H1 (cell line): Measurements from ENCODE around the gene PDIA2. TPM values are rescaled to one million over a fixed set of nuclear protein-coding genes. Genes with fewer than 3 reads are reported as not detected.

ENCODE experiments used
- CTCF ChIA-PET: fragments of 300-600 bp; sonication (Branson Sonifier 250); formaldehyde crosslinking; loops from one replicate; lab custom pipeline; 2021; ENCODE audit not compliant: partially characterized antibody; lab: Charles Lee
- POLR2A ChIA-PET: fragments of 300-600 bp; sonication (Branson Sonifier 250); formaldehyde crosslinking; loops from one replicate; lab custom pipeline; 2021; ENCODE audit warnings: inconsistent platforms; ENCODE audit not compliant: partially characterized antibody; lab: Charles Lee
- DNase-seq, 2 experiments: peaks; one replicate each; pipeline versions ENCODE4 v3.0.0 to v3.0.0-alpha.2; 2010 to 2022; ENCODE audit warnings: low spot score in 2 of 2, low read depth in 1 of 2, mixed read lengths in 1 of 2
- FAIRE-seq: peaks from 2 replicates; lab custom pipeline; 2011; peaks lifted over from hg19 to GRCh38; lab: Jason Lieb, UNC
- H2AFZ ChIP-seq: 2 replicates; pipeline ENCODE4 v1.8.1; 2012; ENCODE audit warnings: low read length, inconsistent platforms
- H2AK5ac ChIP-seq: 2 replicates; pipeline ENCODE4 v1.6.1; 2013; ENCODE audit warnings: low read depth, low read length
- H2BK120ac ChIP-seq: replicated peaks from 2 replicates; pipeline ENCODE3; 2013; ENCODE audit warnings: low read depth, low read length, inconsistent platforms
- H2BK12ac ChIP-seq: 2 replicates; pipeline ENCODE4 v1.6.1; 2013; ENCODE audit warnings: low read depth, low read length
- H2BK15ac ChIP-seq: 2 replicates; pipeline ENCODE4 v1.6.1; 2013; ENCODE audit warnings: low read length
- H2BK20ac ChIP-seq: 2 replicates; pipeline ENCODE4 v1.6.1; 2013; ENCODE audit warnings: low read length
- H2BK5ac ChIP-seq: 2 replicates; pipeline ENCODE4 v1.6.1; 2013; ENCODE audit warnings: low read depth, low read length
- H3K14ac ChIP-seq: 2 replicates; pipeline ENCODE4 v1.6.1; 2013; ENCODE audit warnings: inconsistent platforms; ENCODE audit not compliant: insufficient read length
- H3K18ac ChIP-seq: 2 replicates; pipeline ENCODE4 v1.6.1; 2013; ENCODE audit warnings: low read length; ENCODE audit errors: extremely low read depth
- H3K23ac ChIP-seq: 2 replicates; pipeline ENCODE4 v1.6.1; 2013; ENCODE audit warnings: inconsistent platforms; ENCODE audit not compliant: insufficient read length
- H3K23me2 ChIP-seq: 2 replicates; pipeline ENCODE4 v1.6.1; 2013; ENCODE audit warnings: low read depth, low read length
- H3K27ac ChIP-seq: 2 replicates; pipeline ENCODE4 v1.6.1; 2011; ENCODE audit warnings: low read depth, low read length, inconsistent platforms
- H3K27me3 ChIP-seq, 4 experiments: replicated peaks in 1 of 4; 1 replicate in 1 of 4; 2 replicates in 3 of 4; pipeline versions ENCODE4 v1.6.1 to v1.8.1; 2011 to 2013; ENCODE audit warnings: low read length in 3 of 4, mild to moderate bottlenecking in 3 of 4, inconsistent platforms in 2 of 4, mixed read lengths in 2 of 4, moderate library complexity in 1 of 4; ENCODE audit not compliant: control insufficient read depth in 3 of 4, insufficient read depth in 3 of 4; ENCODE audit errors: extremely low read depth in 1 of 4
- H3K36me3 ChIP-seq, 4 experiments: 2 replicates each; pipeline versions ENCODE4 v1.6.1 to v1.8.1; 2011 to 2013; ENCODE audit warnings: mild to moderate bottlenecking in 4 of 4, low read length in 3 of 4, moderate library complexity in 2 of 4, control low read depth in 1 of 4, inconsistent platforms in 1 of 4; ENCODE audit not compliant: insufficient read depth in 4 of 4, control insufficient read depth in 2 of 4
- H3K4ac ChIP-seq: replicated peaks from 2 replicates; pipeline ENCODE3; 2013; ENCODE audit warnings: low read length, low read depth, mixed read lengths, inconsistent platforms; ENCODE audit not compliant: insufficient read length
- H3K4me1 ChIP-seq, 4 experiments: replicated peaks in 1 of 4; 1 replicate in 1 of 4; 2 replicates in 3 of 4; pipeline versions ENCODE4 v1.6.1 to v1.8.1; 2011 to 2013; ENCODE audit warnings: low read length in 3 of 4, inconsistent platforms in 2 of 4, mixed read lengths in 1 of 4; ENCODE audit not compliant: insufficient read depth in 4 of 4, control insufficient read depth in 3 of 4
- H3K4me2 ChIP-seq, 2 experiments: 2 replicates each; pipeline versions ENCODE4 v1.6.1 to v1.8.1; 2011 to 2013; ENCODE audit warnings: low read depth in 2 of 2, low read length in 2 of 2, control low read depth in 1 of 2, inconsistent platforms in 1 of 2, mild to moderate bottlenecking in 1 of 2; ENCODE audit not compliant: insufficient read depth in 1 of 2
- H3K4me3 ChIP-seq, 4 experiments: fragments of 200-600, 300-600 bp in 1 of 4; sonication (generic), shearing (Covaris generic), sonication (Bioruptor Twin) in 1 of 4; 2 replicates each; pipeline versions ENCODE4 v1.5.1 to v1.8.1; 2011 to 2016; ENCODE audit warnings: low read length in 4 of 4, low read depth in 3 of 4, control low read depth in 2 of 4, inconsistent platforms in 2 of 4, mild to moderate bottlenecking in 2 of 4, mixed read lengths in 1 of 4, moderate library complexity in 1 of 4; ENCODE audit not compliant: insufficient read depth in 2 of 4; ENCODE audit errors: extremely low read depth in 1 of 4
- H3K56ac ChIP-seq: replicated peaks from 2 replicates; pipeline ENCODE3; 2013; ENCODE audit warnings: low read depth, mild to moderate bottlenecking, mixed read lengths, low read length, inconsistent platforms; ENCODE audit not compliant: insufficient read length
- H3K79me1 ChIP-seq: 2 replicates; pipeline ENCODE4 v1.6.1; 2013; ENCODE audit warnings: low read depth, low read length, control low read depth
- H3K79me2 ChIP-seq, 2 experiments: 2 replicates each; pipeline versions ENCODE4 v1.6.1 to v1.8.1; 2012 to 2013; ENCODE audit warnings: low read length in 2 of 2, mild to moderate bottlenecking in 2 of 2, inconsistent platforms in 1 of 2; ENCODE audit not compliant: insufficient read depth in 2 of 2, control insufficient read depth in 1 of 2
- H3K9ac ChIP-seq, 4 experiments: replicated peaks in 1 of 4; 1 replicate in 1 of 4; 2 replicates in 3 of 4; pipeline versions ENCODE4 v1.6.1 to v1.8.1; 2011 to 2013; ENCODE audit warnings: low read depth in 3 of 4, low read length in 3 of 4, control low read depth in 2 of 4, mild to moderate bottlenecking in 2 of 4, moderate library complexity in 2 of 4, inconsistent platforms in 1 of 4; ENCODE audit errors: extremely low read depth in 1 of 4
- H3K9me3 ChIP-seq, 2 experiments: 2 replicates each; pipeline versions ENCODE4 v1.6.1 to v1.8.1; 2012 to 2013; ENCODE audit warnings: mild to moderate bottlenecking in 2 of 2, moderate library complexity in 2 of 2, control low read depth in 1 of 2, inconsistent platforms in 1 of 2, low read depth in 1 of 2, low read length in 1 of 2, mixed read lengths in 1 of 2; ENCODE audit not compliant: insufficient read depth in 2 of 2
- H4K20me1 ChIP-seq, 2 experiments: replicated peaks in 1 of 2; 2 replicates each; pipeline versions ENCODE3 to v1.8.1; 2011 to 2013; ENCODE audit warnings: inconsistent platforms in 2 of 2, low read length in 2 of 2, mild to moderate bottlenecking in 1 of 2; ENCODE audit not compliant: insufficient read depth in 2 of 2, control insufficient read depth in 1 of 2
- H4K5ac ChIP-seq: 2 replicates; pipeline ENCODE4 v1.6.1; 2013; ENCODE audit warnings: low read length, low read depth, mixed read lengths, inconsistent platforms; ENCODE audit not compliant: insufficient read length
- H4K8ac ChIP-seq: 2 replicates; pipeline ENCODE4 v1.8.0; 2013; ENCODE audit warnings: mild to moderate bottlenecking, moderate library complexity, low read length, inconsistent platforms; ENCODE audit not compliant: insufficient read depth; ENCODE audit errors: extremely low read depth
- H4K91ac ChIP-seq: replicated peaks from 2 replicates; pipeline ENCODE3; 2013; ENCODE audit warnings: low read length, mixed read lengths, inconsistent platforms; ENCODE audit not compliant: insufficient read length
- CBX5 ChIP-seq: fragments of 300-800, 300-1000 bp; sonication (generic); IDR thresholded peaks from 2 replicates; pipeline ENCODE4 v1.7.1; 2016; ENCODE audit warnings: antibody characterized with exemption, low read length, low read depth
- CREB1 ChIP-seq: IDR thresholded peaks from 2 replicates; pipeline ENCODE4 v1.6.1; 2012; ENCODE audit warnings: inconsistent platforms
- KDM5A ChIP-seq: fragments of 200-600 bp; IDR thresholded peaks from 2 replicates; pipeline ENCODE4 v1.7.1; 2012; ENCODE audit warnings: mild to moderate bottlenecking, low read length, inconsistent platforms, mixed read lengths
- MAFK ChIP-seq: IDR thresholded peaks from 2 replicates; pipeline ENCODE4 v1.6.1; 2012; ENCODE audit warnings: low read depth, mild to moderate bottlenecking, improper control_type of control experiment, low read length
- SIRT6 ChIP-seq: IDR thresholded peaks from one replicate; pipeline ENCODE4 v1.7.1; 2012; ENCODE audit warnings: low read length, inconsistent platforms
- SP4 ChIP-seq: IDR thresholded peaks from 2 replicates; pipeline ENCODE4 v1.6.1; 2012; ENCODE audit warnings: low read length, inconsistent platforms
- WGBS, 2 experiments: shearing (Covaris generic) in 1 of 2; methylation state at CpG; one replicate each; pipeline versions ENCODE4 v1.1.6 to v1.1.7; 2013 to 2015; ENCODE audit warnings: low lambda C conversion rate in 2 of 2, mixed read lengths in 2 of 2, inconsistent platforms in 1 of 2, low coverage in 1 of 2, missing lambda C conversion rate in 1 of 2; ENCODE audit not compliant: insufficient replicate concordance in 2 of 2, insufficient coverage in 1 of 2, insufficient read length in 1 of 2; ENCODE audit errors: extremely low coverage in 1 of 2, missing lambda C conversion rate in 1 of 2; 5-methylcytosine and 5-hydroxymethylcytosine counted together
- polyA plus RNA-seq, 7 experiments: library from polyadenylated mRNA; depleted of rRNA in 3 of 7; stranded (reverse) in 5 of 7; unstranded in 2 of 7; fragments of >200 nt in 5 of 7; fragments of 200-250 nt in 2 of 7; gene quantifications; 1 replicate in 5 of 7; 2 replicates in 1 of 7; 4 replicates in 1 of 7; pipeline versions ENCODE4 v1.2.1 to v1.2.3, GENCODE V29; 2011 to 2013; ENCODE audit warnings: missing spikeins in 2 of 7, mixed read lengths in 2 of 7
- total RNA-seq: library from RNA; stranded (reverse); fragmentation: NEBNext Ultra II Directional; extraction: Animal tissue kit (Norgen Biotek cat#: 25700); gene quantifications from 2 replicates; pipeline ENCODE4 v1.2.1, GENCODE V29; 2021

The PDIA2 gene
- total and polyA plus RNA-seq, 2 of the 8 experiments (the other 6 are each of a cell fraction or from before 2014, with no cell fraction given): 0.34 to 0.50 TPM

- H4K5ac ChIP-seq: no peak overlapping the region
- no peak overlapping the region for H3K4me2 ChIP-seq
- no peak overlapping the region for H3K56ac ChIP-seq
- H3K9me3 ChIP-seq: no peaks in the 10 kb centered on the region
- peaks cover 3 to 14% of the 10 kb centered on the region in 2 experiments for H4K20me1 ChIP-seq
- H3K14ac ChIP-seq: no peak overlapping the region
- no peak overlapping the region for H2BK15ac ChIP-seq
- ChIA-PET CTCF (interaction anchor here (0.7 to 6.0 kb wide), 4 partner anchors 8 to 1444 kb away, joined by 3 to 46 read pairs (median 4); no protein-coding TSS in a partner anchor), POLR2A (interaction anchor here (0.6 to 1.8 kb wide), 3 partner anchors 41 to 170 kb away, joined by 3 to 4 read pairs (median 3); no protein-coding TSS in a partner anchor)
- H3K23me2 ChIP-seq: 0 out of 2 replicates have a peak, but pooled peaks cover 2% of the 10 kb centered on the region
- H3K4ac ChIP-seq: no peak overlapping the region
- H3K18ac ChIP-seq: no peak overlapping the region
- H2BK12ac ChIP-seq: no peak overlapping the region
- H3K27ac ChIP-seq: no peak overlapping the region
- H3K4me1 ChIP-seq: no peaks in the 10 kb centered on the region
- no peak overlapping the region for H3K23ac ChIP-seq
- H3K79me2 ChIP-seq: no peaks in the 10 kb centered on the region
- H4K91ac ChIP-seq: no peak overlapping the region
- peak overlapping the region; percentile 35; the same call in 1 of the 2 replicates for H4K8ac ChIP-seq
- no peak overlapping the region for H2AFZ ChIP-seq
- no peak overlapping the region for H3K4me3 ChIP-seq
- no peak overlapping the region for H2AK5ac ChIP-seq
- no peaks in the 10 kb centered on the region for H3K27me3 ChIP-seq
- TF ChIP-seq CBX5: no peak
- TF ChIP-seq SP4: no peak
- no peak for TF ChIP-seq MAFK
- no peak for TF ChIP-seq KDM5A
- no peak for TF ChIP-seq CREB1
- no peak for TF ChIP-seq SIRT6
- H2BK20ac ChIP-seq: no peak overlapping the region
- peaks cover under 1 to 21% (median 7%) of the 10 kb centered on the region in 4 experiments; a peak in 6 of 8 replicates for H3K36me3 ChIP-seq
- H2BK120ac ChIP-seq: no peak overlapping the region
- no peaks in the 10 kb centered on the region; the same call in 1 of the 2 replicates for H3K79me1 ChIP-seq
- WGBS, 2 experiments: 94% methylated on average over 20 of the region's 21 CpGs; no CpG with 5 or more reads in 1 of the 2 experiments
- no peak overlapping the region for H2BK5ac ChIP-seq
- DNase-seq (no peak), FAIRE-seq (no peak)
- H3K9ac ChIP-seq: no peak overlapping the region
Measured at GRCh38 chr16:307691-308312, 24.8 kb downstream of the PDIA2 start.
